ENCODE results near the gene KRTAP4-8. TPM values are rescaled to one million over a fixed set of nuclear protein-coding genes. Genes with fewer than 3 reads are reported as not detected.
"Not testable (repeated sequence)": the region's sequence is repeated elsewhere in the genome, so short reads cannot be mapped to it uniquely, and the experiment has no call there.

KRTAP4-8 gene
- total and polyA plus RNA-seq, 2 of the 8 experiments (the other 6 are each of a cell fraction or from before 2014, with no cell fraction given), result not detected

DNA sequence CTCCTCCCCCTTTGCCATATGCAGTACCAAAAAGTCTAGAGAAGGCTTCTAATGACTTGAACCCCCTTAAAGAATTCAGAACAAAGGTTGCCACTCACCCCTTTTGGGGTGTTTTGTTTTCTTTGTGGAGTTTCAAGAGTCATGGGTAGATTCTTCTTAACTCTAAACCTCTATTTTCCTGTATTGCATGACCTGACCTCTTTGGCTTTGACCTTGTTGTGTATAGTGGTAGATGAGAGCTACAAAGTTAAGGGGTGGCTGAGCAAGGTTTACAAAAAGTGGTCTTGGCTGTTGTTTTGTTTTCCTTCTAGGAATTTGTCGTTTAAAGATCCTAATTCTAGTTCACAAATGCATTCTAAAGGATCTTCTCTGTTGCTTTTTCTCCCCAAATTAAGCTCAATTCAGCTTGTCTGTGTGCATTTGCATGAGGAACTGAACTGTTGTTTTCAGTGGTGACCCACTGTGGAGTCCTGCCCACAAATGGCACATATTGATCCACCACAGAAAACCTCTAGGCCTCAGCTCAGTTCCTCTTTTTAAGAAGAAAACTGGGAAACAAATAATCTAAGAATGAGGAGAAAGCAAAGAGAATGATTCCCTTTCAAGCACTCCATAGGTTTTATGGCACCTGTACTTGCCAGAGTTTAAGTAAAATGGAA is 10.9 kb upstream of the KRTAP4-8 start:
- H2BK15ac ChIP-seq (ENCODE audit: low read length); FAIRE-seq; H3K23ac ChIP-seq (ENCODE audit: insufficient read length); H2BK20ac ChIP-seq (ENCODE audit: low read length); H3K9ac ChIP-seq (replicated peaks in 1 of 4; ENCODE audit: extremely low read depth in 1 of 4, low read depth in 3 of 4, low read length in 3 of 4); H2BK120ac ChIP-seq (replicated peaks; ENCODE audit: low read depth, low read length); DNase-seq (ENCODE audit: low read depth in 1 of 2, low spot score in 2 of 2); H3K56ac ChIP-seq (replicated peaks; ENCODE audit: insufficient read length, low read depth, low read length); H3K4me2 ChIP-seq (ENCODE audit: insufficient read depth in 1 of 2, low read depth in 2 of 2, low read length in 2 of 2); H3K23me2 ChIP-seq (ENCODE audit: low read depth, low read length); H4K20me1 ChIP-seq (replicated peaks in 1 of 2; ENCODE audit: control insufficient read depth in 1 of 2, insufficient read depth in 2 of 2, low read length in 2 of 2); H3K27me3 ChIP-seq (replicated peaks in 1 of 4; ENCODE audit: control insufficient read depth in 3 of 4, extremely low read depth in 1 of 4, insufficient read depth in 3 of 4, low read length in 3 of 4); H2AK5ac ChIP-seq (ENCODE audit: low read depth, low read length); H3K79me2 ChIP-seq (ENCODE audit: control insufficient read depth in 1 of 2, insufficient read depth in 2 of 2, low read length in 2 of 2); H3K79me1 ChIP-seq (ENCODE audit: low read depth, low read length); CTCF ChIA-PET (ENCODE audit: partially characterized antibody); H3K36me3 ChIP-seq (ENCODE audit: control insufficient read depth in 2 of 4, insufficient read depth in 4 of 4, low read length in 3 of 4); POLR2A ChIA-PET (ENCODE audit: partially characterized antibody); H3K14ac ChIP-seq (ENCODE audit: insufficient read length); H3K4me3 ChIP-seq (ENCODE audit: extremely low read depth in 1 of 4, insufficient read depth in 2 of 4, low read depth in 3 of 4, low read length in 4 of 4); H3K4me1 ChIP-seq (replicated peaks in 1 of 4; ENCODE audit: control insufficient read depth in 3 of 4, insufficient read depth in 4 of 4, low read length in 3 of 4); H3K4ac ChIP-seq (replicated peaks; ENCODE audit: insufficient read length, low read depth, low read length); H4K5ac ChIP-seq (ENCODE audit: insufficient read length, low read depth, low read length); H3K18ac ChIP-seq (ENCODE audit: extremely low read depth, low read length); H2AFZ ChIP-seq (ENCODE audit: low read length); H4K91ac ChIP-seq (replicated peaks; ENCODE audit: insufficient read length, low read length); H2BK12ac ChIP-seq (ENCODE audit: low read depth, low read length); H2BK5ac ChIP-seq (ENCODE audit: low read depth, low read length); H4K8ac ChIP-seq (ENCODE audit: extremely low read depth, insufficient read depth, low read length); H3K27ac ChIP-seq (ENCODE audit: low read depth, low read length): not testable (repeated sequence)
- peaks cover 8 to 27% of the 10 kb centered on the region in 2 experiments for H3K9me3 ChIP-seq (ENCODE audit: insufficient read depth in 2 of 2, low read depth in 1 of 2, low read length in 1 of 2)
- WGBS, 2 experiments (ENCODE audit: extremely low coverage in 1 of 2, insufficient coverage in 1 of 2, insufficient read length in 1 of 2, insufficient replicate concordance in 2 of 2, low coverage in 1 of 2, low lambda C conversion rate in 2 of 2, missing lambda C conversion rate in 1 of 2), result 0% methylated on average over 1 of the region's 1 CpG; no CpG with 5 or more reads in 1 of the 2 experiments
